K562 (cell line): ENCODE data around the gene TARM1. TPM values are rescaled to one million over a fixed set of nuclear protein-coding genes. Genes with fewer than 3 reads are reported as not detected.

ENCODE experiments used
- ARID1B ChIP-seq: fragments of 450-650 bp; IDR thresholded peaks from 2 replicates; pipeline ENCODE4 v1.6.1; 2016; ENCODE audit warnings: antibody characterized with exemption, mild to moderate bottlenecking, inconsistent platforms
- CREM ChIP-seq: IDR thresholded peaks from 2 replicates; pipeline ENCODE4 v1.6.1; 2014; ENCODE audit warnings: antibody characterized with exemption, low read depth
- CTBP1 ChIP-seq: fragments of 450-650 bp; IDR thresholded peaks from 2 replicates; pipeline ENCODE4 v1.6.1; 2016; ENCODE audit warnings: borderline replicate concordance
- EHMT2 ChIP-seq: fragments of 450-650 bp; IDR thresholded peaks from 2 replicates; pipeline ENCODE4 v1.6.1; 2018; ENCODE audit warnings: antibody characterized with exemption
- ELF4 ChIP-seq: fragments of 450-650 bp; formaldehyde crosslinking; IDR thresholded peaks from 2 replicates; pipeline ENCODE4 v1.4.0; 2022; ENCODE audit warnings: missing genetic modification characterization
- ETV5 ChIP-seq: sonication (generic); formaldehyde crosslinking; IDR thresholded peaks from 2 replicates; pipeline ENCODE4 v1.4.0; 2020; ENCODE audit warnings: low read depth, mild to moderate bottlenecking, missing genetic modification reagents
- GATAD2A ChIP-seq: fragments of 450-650 bp; IDR thresholded peaks from 2 replicates; pipeline ENCODE4 v1.6.1; 2017
- GMEB1 ChIP-seq: fragments of 250-450 bp; sonication (Bioruptor Pico); IDR thresholded peaks from 2 replicates; pipeline ENCODE4 v1.4.0; 2020; ENCODE audit warnings: mild to moderate bottlenecking
- MTA1 ChIP-seq: fragments of 450-650 bp; IDR thresholded peaks from 2 replicates; pipeline ENCODE4 v1.6.1; 2017; ENCODE audit warnings: borderline replicate concordance
- NBN ChIP-seq: fragments of 450-650 bp; IDR thresholded peaks from 2 replicates; pipeline ENCODE4 v1.6.1; 2016; ENCODE audit warnings: low read depth, mild to moderate bottlenecking
- NEUROD1 ChIP-seq: fragments of 150-350 bp; IDR thresholded peaks from 2 replicates; pipeline ENCODE4 v1.6.1; 2014; ENCODE audit warnings: borderline replicate concordance, low read length, low read depth; ENCODE audit not compliant: partially characterized antibody
- RAD21 ChIP-seq, 2 experiments: fragments of 250-450 bp in 1 of 2; fragments of 450-650 bp in 1 of 2; sonication (Bioruptor Pico) in 1 of 2; formaldehyde crosslinking in 1 of 2; IDR thresholded peaks in 1 of 2; conservative IDR thresholded peaks in 1 of 2; 2 replicates each; pipeline versions ENCODE4 v1.4.0 to v1.8.0; 2020 to 2022; ENCODE audit warnings: mild to moderate bottlenecking in 2 of 2, moderate library complexity in 1 of 2
- RBBP5 ChIP-seq: fragments of 200-600 bp; sonication (generic); IDR thresholded peaks from 2 replicates; pipeline ENCODE4 v1.6.1; 2012; ENCODE audit warnings: borderline replicate concordance, mild to moderate bottlenecking, low read length, control low read depth, inconsistent platforms; ENCODE audit not compliant: insufficient read depth, poor library complexity, severe bottlenecking
- SLC30A9 ChIP-seq: fragments of 250-450 bp; sonication (Bioruptor Pico); IDR thresholded peaks from 2 replicates; pipeline ENCODE4 v1.8.0; 2022; ENCODE audit warnings: mild to moderate bottlenecking, moderate library complexity
- SMARCE1 ChIP-seq: fragments of 450-650 bp; IDR thresholded peaks from 2 replicates; pipeline ENCODE4 v1.7.1; 2016; ENCODE audit warnings: mild to moderate bottlenecking
- TAL1 ChIP-seq: fragments of 450-650 bp; IDR thresholded peaks from 2 replicates; pipeline ENCODE4 v1.6.1; 2016; ENCODE audit warnings: mild to moderate bottlenecking
- VEZF1 ChIP-seq: fragments of 200-800 bp; sonication (Bioruptor generic); IDR thresholded peaks from 2 replicates; pipeline ENCODE4 v1.6.1; 2017; ENCODE audit warnings: missing genetic modification characterization, missing compliant biosample characterization
- WHSC1 ChIP-seq: IDR thresholded peaks from one replicate; pipeline ENCODE4 v1.6.1; 2012; ENCODE audit warnings: low read length, control low read depth, inconsistent platforms
- ZNF165 ChIP-seq: fragments of 250-450 bp; sonication (Bioruptor Pico); IDR thresholded peaks from 2 replicates; pipeline ENCODE4 v1.4.0; 2020; ENCODE audit warnings: borderline replicate concordance
- ZNF232 ChIP-seq: sonication (generic); formaldehyde crosslinking; IDR thresholded peaks from 2 replicates; pipeline ENCODE4 v1.8.0; 2022; ENCODE audit warnings: mild to moderate bottlenecking, missing genetic modification reagents
- ZNF431 ChIP-seq: sonication (generic); formaldehyde crosslinking; IDR thresholded peaks from 2 replicates; pipeline ENCODE4 v1.8.0; 2022; ENCODE audit warnings: mild to moderate bottlenecking, missing genetic modification reagents
- polyA plus RNA-seq, 8 experiments: library from polyadenylated mRNA; depleted of rRNA in 4 of 8; stranded (reverse) in 5 of 8; unstranded in 3 of 8; fragments of >200 nt; fragmentation: Nextera tagmentation in 2 of 8; fragmentation: Illumina TruSeq in 1 of 8; extraction: Ambion mirVana in 2 of 8; extraction: Trizol in 1 of 8; gene quantifications; 2 replicates each; pipeline versions ENCODE4 v1.2.1 to v1.2.3, GENCODE V29; 2011 to 2014; ENCODE audit warnings: inconsistent platforms in 1 of 8, missing spikeins in 1 of 8
- total RNA-seq, 7 experiments: library from RNA; depleted of rRNA in 6 of 7; stranded (reverse); fragments of >200 nt in 6 of 7; fragmentation: Illumina TruSeq in 2 of 7; extraction: Trizol in 2 of 7; gene quantifications; 2 replicates each; pipeline versions ENCODE4 v1.2.1 to v1.2.3, GENCODE V29; 2011 to 2021; ENCODE audit warnings: low replicate concordance in 1 of 7
- TF ChIP-seq, protein P1 (sequence below): fragments of 450-650 bp; formaldehyde crosslinking; conservative IDR thresholded peaks from 2 replicates; pipeline ENCODE4 v1.4.0; 2022; ENCODE audit warnings: mild to moderate bottlenecking, missing genetic modification characterization
- TF ChIP-seq, protein P2 (sequence below): fragments of 450-650 bp; formaldehyde crosslinking; IDR thresholded peaks from 2 replicates; pipeline ENCODE4 v1.4.0; 2022; ENCODE audit warnings: missing genetic modification characterization

Gene TARM1
- total and polyA plus RNA-seq, 9 of the 15 experiments (the other 6 are each of a cell fraction or from before 2014, with no cell fraction given) = not detected

DNA sequence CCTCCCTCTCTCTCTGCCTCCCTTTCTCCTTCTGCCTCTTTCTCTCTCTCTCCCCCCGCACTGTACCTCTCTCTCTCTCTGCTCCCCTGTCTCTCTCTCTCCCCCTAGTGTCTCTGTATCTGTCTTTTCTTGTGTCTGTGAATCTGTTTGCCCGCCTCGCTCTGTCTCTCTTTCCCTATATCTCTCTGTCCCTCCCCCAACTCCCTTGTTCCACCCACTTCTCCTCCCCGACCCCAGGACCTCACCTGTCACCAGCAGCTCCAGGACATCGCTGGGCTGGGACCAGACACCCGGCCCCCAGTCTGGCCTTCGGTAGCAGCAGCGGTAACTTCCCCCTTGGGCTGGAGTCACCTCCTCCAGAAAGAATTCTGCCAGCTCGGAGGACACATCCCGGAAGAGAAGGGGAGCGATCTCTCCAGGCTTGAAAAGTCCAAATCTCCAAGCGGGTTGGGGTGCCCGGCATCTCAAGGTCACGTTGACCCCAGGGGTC lies 15.5 kb upstream of the TARM1 start (continued):
- TF ChIP-seq VEZF1 (peak; percentile 46; the same call in 1 of the 2 replicates), NEUROD1 (no peak), ZNF232 (CRISPR knock-in tag) (no peak), ARID1B (peak; percentile 23; the same call in 1 of the 2 replicates), ETV5 (CRISPR knock-in tag) (no peak), WHSC1 (no peak), EHMT2 (0 out of 2 replicates have a peak, but pooled peaks have one; percentile 30), RBBP5 (no peak), NBN (peak; percentile 76; the same call in 1 of the 2 replicates), SMARCE1 (peak; percentile 72), ZNF165 (CRISPR knock-in tag) (no peak), ZNF431 (no peak), TAL1 (no peak), MTA1 (peak; percentile 71; the same call in 1 of the 2 replicates), SLC30A9 (CRISPR knock-in tag) (no peak), GATAD2A (0 out of 2 replicates have a peak, but pooled peaks have one; percentile 24), CREM (0 out of 2 replicates have a peak, but pooled peaks have one; percentile 2), CTBP1 (0 out of 2 replicates have a peak, but pooled peaks have one; percentile 41), GMEB1 (CRISPR knock-in tag) (no peak), RAD21 (CRISPR knock-in tag; conservative IDR thresholded peaks at IDR 0.05 in 1 of 2, IDR thresholded peaks at IDR 0.05 in 1 of 2) (peak in 1 of 2 experiments; percentile 38; a peak in 1 of 4 replicates), ELF4 (CRISPR knock-in tag) (peak; percentile 87)
- TF ChIP-seq, protein P1, sequence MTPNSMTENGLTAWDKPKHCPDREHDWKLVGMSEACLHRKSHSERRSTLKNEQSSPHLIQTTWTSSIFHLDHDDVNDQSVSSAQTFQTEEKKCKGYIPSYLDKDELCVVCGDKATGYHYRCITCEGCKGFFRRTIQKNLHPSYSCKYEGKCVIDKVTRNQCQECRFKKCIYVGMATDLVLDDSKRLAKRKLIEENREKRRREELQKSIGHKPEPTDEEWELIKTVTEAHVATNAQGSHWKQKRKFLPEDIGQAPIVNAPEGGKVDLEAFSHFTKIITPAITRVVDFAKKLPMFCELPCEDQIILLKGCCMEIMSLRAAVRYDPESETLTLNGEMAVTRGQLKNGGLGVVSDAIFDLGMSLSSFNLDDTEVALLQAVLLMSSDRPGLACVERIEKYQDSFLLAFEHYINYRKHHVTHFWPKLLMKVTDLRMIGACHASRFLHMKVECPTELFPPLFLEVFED = peak; percentile 90
- TF ChIP-seq, protein P2, sequence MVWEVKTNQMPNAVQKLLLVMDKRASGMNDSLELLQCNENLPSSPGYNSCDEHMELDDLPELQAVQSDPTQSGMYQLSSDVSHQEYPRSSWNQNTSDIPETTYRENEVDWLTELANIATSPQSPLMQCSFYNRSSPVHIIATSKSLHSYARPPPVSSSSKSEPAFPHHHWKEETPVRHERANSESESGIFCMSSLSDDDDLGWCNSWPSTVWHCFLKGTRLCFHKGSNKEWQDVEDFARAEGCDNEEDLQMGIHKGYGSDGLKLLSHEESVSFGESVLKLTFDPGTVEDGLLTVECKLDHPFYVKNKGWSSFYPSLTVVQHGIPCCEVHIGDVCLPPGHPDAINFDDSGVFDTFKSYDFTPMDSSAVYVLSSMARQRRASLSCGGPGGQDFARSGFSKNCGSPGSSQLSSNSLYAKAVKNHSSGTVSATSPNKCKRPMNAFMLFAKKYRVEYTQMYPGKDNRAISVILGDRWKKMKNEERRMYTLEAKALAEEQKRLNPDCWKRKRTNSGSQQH (CRISPR knock-in tag) = peak; percentile 82; the same call in 1 of the 2 replicates
